Subcutaneous abdominal adipose tissue (tissue), 5 donors: ENCODE data around the gene ASTN2.

ENCODE experiments used
- H3K27ac ChIP-seq: one replicate; pipeline ENCODE4 v1.7.0; 2013; ENCODE audit warnings: low read depth, mild to moderate bottlenecking, inconsistent platforms, low read length, moderate library complexity
- H3K27me3 ChIP-seq, 5 donors: one replicate each; pipeline ENCODE4 v1.7.0; 2013; ENCODE audit warnings: low read length in 5 of 5, inconsistent platforms in 1 of 5; ENCODE audit not compliant: control insufficient read depth in 5 of 5, insufficient read depth in 4 of 5
- H3K36me3 ChIP-seq, 5 donors: one replicate each; pipeline ENCODE4 v1.7.0; 2013; ENCODE audit warnings: low read length in 5 of 5; ENCODE audit not compliant: control insufficient read depth in 5 of 5, insufficient read depth in 5 of 5
- H3K4me1 ChIP-seq, 5 donors: one replicate each; pipeline ENCODE4 v1.7.0; 2013; ENCODE audit warnings: low read length in 5 of 5, mild to moderate bottlenecking in 3 of 5, moderate library complexity in 1 of 5; ENCODE audit not compliant: control insufficient read depth in 5 of 5, insufficient read depth in 5 of 5
- H3K4me3 ChIP-seq, 5 donors: one replicate each; pipeline ENCODE4 v1.7.0; 2013; ENCODE audit warnings: low read length in 5 of 5, low read depth in 1 of 5
- H3K9ac ChIP-seq, 5 donors: one replicate each; pipeline ENCODE4 v1.7.0; 2013; ENCODE audit warnings: low read length in 5 of 5, mild to moderate bottlenecking in 4 of 5, moderate library complexity in 3 of 5
- H3K9me3 ChIP-seq, 5 donors: one replicate each; pipeline ENCODE4 v1.7.0; 2013; ENCODE audit warnings: low read length in 5 of 5; ENCODE audit not compliant: control insufficient read depth in 5 of 5
- donor health status: healthy.
- donor health status: healthy.
- donor health status: healthy.
- donor health status: healthy.
- donor health status: healthy.

The ASTN2 gene

DNA sequence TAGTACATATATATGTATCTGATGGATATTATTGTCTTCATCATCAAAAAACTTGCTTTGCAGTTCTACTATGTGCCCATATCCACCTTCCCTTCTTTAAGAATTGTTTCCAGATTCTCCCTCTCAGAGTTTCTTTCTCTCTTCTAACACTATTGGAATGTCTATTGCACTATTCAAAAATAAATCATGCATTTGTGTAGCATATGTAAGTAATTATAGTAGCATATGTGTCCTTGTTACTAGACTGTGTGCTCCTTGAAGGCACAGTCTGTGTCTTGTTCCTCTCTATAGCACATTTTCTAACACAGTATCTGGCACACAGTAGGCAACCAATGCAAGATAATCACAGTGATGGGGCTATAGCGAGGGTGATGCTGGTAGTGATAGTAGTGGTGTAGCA lies 771.2 kb downstream of the ASTN2 start:
- H3K36me3 ChIP-seq: no peaks in the 10 kb centered on the region
- H3K9ac ChIP-seq: no peak overlapping the region
- no peak overlapping the region for H3K27ac ChIP-seq
- H3K4me3 ChIP-seq: no peak overlapping the region
- H3K27me3 ChIP-seq: no peaks in the 10 kb centered on the region
- peaks cover 0 to 22% (median 8%) of the 10 kb centered on the region in 5 donors for H3K4me1 ChIP-seq
- H3K9me3 ChIP-seq: no peaks in the 10 kb centered on the region

DNA sequence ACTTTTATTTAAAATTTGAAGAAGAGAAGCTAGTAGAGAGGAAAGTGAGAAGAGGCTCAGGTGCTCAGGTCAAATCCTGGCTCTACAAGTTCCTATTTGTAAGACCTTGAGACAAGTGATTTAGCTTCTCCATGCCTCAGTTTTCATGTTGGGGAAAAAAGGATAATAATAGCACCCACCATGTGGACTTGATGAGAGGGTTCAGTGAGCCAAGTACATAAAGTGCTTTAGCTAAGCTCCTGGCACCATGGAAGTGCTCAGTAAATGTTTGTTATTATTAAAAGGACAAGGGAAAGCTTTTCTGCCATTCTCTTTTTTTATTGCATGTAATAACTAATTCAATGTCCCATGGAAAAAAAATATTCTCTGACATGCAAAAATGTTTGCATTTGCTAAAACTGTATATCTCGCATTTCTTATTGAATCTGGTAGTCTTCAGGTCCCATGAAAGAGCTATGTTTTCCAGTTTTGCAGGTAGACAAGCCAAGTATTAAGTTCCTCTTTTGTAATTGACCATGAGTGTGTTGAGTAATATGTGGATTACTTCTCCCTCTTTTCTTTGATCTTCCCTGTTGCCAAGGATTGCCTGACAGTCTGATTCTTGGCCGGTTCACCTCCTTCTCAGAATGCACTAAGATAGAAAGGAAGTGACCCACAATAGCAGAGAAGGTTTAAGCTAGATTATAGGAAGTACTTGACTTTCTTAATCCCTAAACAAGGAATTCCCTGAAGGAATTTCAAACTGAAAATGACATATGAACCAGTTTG lies 773.4 kb downstream of the ASTN2 start:
- no peak overlapping the region for H3K27ac ChIP-seq
- H3K27me3 ChIP-seq: no peaks in the 10 kb centered on the region
- peaks cover 0 to 2% (median 0%) of the 10 kb centered on the region in 5 donors for H3K9me3 ChIP-seq
- H3K36me3 ChIP-seq: no peaks in the 10 kb centered on the region
- H3K9ac ChIP-seq: no peak overlapping the region
- no peak overlapping the region for H3K4me3 ChIP-seq
- H3K4me1 ChIP-seq: peaks cover 0 to 15% (median 6%) of the 10 kb centered on the region in 5 donors

DNA sequence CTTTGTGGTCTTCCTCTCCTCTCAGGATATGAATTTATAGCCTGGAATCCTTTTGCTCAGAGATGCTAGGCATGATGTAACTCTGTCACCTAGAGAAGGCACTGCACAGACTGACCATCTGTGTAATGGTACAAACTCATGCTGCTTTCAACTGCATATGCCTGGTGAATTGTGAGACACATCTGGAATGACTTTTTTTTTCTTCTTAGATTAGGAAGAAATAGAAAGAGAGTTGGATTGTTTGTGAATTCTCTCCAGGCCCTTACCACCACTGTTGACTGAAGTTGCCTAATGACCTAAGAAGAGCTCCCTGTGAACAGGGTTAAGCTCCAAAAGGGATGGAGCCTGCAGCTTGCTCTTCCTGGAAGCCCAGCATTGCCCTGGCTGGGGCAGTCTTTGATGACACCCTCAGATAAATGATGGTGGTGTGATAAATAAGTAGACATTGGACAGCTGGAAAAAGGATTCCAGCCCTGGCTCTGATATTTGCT lies 775.6 kb downstream of the ASTN2 start:
- no peak overlapping the region for H3K9ac ChIP-seq
- H3K4me1 ChIP-seq: peaks cover 0 to 12% (median 6%) of the 10 kb centered on the region in 5 donors
- H3K36me3 ChIP-seq: no peaks in the 10 kb centered on the region
- peaks cover 0 to 2% (median 0%) of the 10 kb centered on the region in 5 donors for H3K9me3 ChIP-seq
- no peak overlapping the region for H3K27ac ChIP-seq
- no peaks in the 10 kb centered on the region for H3K27me3 ChIP-seq
- H3K4me3 ChIP-seq: no peak overlapping the region

DNA sequence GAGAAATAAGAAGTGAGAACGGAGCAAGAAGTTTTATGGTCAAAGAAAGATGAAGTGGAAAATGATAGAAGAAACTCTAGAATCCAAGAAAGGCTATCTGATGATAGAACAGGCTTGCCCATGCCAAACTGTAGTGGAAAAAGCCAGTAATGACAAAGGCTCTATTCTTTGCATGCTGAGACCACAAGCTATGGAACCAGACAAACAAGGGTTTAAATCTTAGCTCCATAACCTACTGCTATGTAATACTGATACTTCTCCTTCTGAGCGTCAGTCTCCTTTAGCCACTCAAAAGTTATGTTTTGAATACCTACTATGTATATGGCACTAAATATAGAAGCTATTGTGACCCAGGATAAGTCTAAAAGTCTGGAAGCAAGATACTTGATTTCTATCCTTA lies 778.9 kb downstream of the ASTN2 start:
- no peaks in the 10 kb centered on the region for H3K27me3 ChIP-seq
- H3K4me3 ChIP-seq: no peak overlapping the region

DNA sequence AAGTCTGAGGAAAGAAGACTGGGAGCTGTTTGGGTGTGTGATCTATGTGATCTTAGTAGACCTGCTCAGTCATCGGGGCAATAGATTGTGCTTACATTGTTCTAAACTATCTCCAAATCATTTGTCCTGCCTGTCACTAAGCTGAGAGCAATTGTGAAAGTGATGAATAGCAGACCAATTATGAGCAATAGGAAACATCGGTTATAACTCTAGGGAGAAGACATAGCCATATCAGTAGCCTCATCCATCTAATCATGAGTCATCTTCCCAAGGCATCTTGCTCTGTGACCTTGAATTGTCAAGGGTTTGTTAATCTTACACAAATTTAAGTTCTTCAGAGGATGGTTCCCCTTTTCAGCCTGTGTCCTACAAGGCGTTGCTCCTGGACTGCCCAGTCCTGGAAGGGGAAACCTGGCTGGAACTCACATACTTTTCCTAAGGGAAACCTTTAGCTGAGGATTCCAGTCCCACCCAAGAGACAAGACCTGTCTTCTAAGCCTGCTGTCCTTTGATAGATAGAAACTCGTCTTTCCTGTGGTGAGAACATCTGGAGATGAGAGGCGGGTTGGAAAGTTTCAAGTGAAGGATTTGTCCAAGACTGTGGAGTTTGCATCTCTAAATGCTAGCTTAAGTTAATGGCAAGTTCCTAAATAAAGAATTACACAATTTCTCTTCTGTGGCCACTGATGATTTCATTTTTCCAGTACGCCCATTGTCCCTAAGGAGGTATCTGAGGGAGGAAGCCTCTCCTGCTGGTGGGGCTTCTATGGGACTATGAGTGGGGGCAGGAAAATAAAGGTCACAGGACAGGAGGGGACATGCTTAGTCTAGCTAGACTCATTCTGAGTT lies 781.6 kb downstream of the ASTN2 start:
- Histone ChIP-seq H3K36me3 (no peaks in the 10 kb centered on the region), H3K4me1 (peaks cover 0 to 5% (median 0%) of the 10 kb centered on the region in 5 donors), H3K4me3 (no peak overlapping the region), H3K27ac (peak overlapping the region; percentile 26), H3K27me3 (no peaks in the 10 kb centered on the region), H3K9me3 (peaks cover 0 to 2% (median 0%) of the 10 kb centered on the region in 5 donors), H3K9ac (no peak overlapping the region)

More for the DNA sequence above, 778.9 kb downstream of the ASTN2 start:
- Histone ChIP-seq H3K36me3 (no peaks in the 10 kb centered on the region), H3K9ac (no peak overlapping the region), H3K9me3 (peaks cover 0 to 2% (median 0%) of the 10 kb centered on the region in 5 donors), H3K4me1 (peaks cover 0 to 4% (median 0%) of the 10 kb centered on the region in 5 donors), H3K27ac (no peak overlapping the region)

DNA sequence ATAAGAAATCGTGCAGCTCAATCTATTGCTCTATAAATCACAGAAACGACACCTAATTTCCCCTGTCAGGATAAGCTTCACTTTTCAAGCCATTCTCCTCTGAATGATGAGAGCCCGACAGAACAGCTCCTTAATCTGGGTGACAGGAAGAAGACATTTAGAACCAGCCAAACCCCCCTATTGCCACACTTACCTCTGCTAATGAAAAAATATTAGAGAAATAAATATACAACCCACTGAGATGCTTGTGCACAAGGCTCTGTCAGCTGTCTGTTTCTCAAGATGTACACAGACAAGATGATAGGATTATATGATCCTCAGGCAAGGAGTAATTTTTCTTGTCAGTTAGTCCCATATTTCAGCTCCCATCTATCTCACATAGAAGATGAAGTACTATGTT lies 785.2 kb downstream of the ASTN2 start:
- peaks cover 0 to 5% (median 0%) of the 10 kb centered on the region in 5 donors for H3K4me1 ChIP-seq
- H3K9ac ChIP-seq: no peak overlapping the region
- no peaks in the 10 kb centered on the region for H3K9me3 ChIP-seq
- H3K4me3 ChIP-seq: no peak overlapping the region
- no peaks in the 10 kb centered on the region for H3K36me3 ChIP-seq
- no peak overlapping the region for H3K27ac ChIP-seq
- H3K27me3 ChIP-seq: no peaks in the 10 kb centered on the region

DNA sequence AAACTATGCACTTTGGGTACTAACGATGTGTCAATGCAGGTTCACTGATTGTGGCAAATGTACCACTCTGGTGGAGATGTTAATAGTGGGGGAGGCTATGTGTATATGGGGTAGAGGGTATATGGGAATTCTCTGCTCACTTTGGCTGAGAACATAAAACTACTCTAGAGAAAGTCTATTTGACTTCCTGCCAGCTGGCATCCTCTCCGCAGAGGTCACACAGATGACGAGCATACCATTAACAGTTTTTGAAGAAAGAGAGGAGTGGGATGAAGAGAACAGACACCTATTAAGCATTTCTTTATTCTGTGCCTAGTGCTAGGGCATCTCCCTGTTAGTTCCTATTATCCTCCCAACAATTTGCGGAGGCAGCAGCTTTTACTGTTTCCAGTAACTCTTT lies 786.1 kb downstream of the ASTN2 start:
- no peaks in the 10 kb centered on the region for H3K9me3 ChIP-seq
- H3K4me3 ChIP-seq: no peak overlapping the region
- peaks cover 0 to 7% (median 3%) of the 10 kb centered on the region in 5 donors for H3K4me1 ChIP-seq
- H3K36me3 ChIP-seq: no peaks in the 10 kb centered on the region
- H3K9ac ChIP-seq: no peak overlapping the region
- H3K27me3 ChIP-seq: no peaks in the 10 kb centered on the region
- no peak overlapping the region for H3K27ac ChIP-seq

DNA sequence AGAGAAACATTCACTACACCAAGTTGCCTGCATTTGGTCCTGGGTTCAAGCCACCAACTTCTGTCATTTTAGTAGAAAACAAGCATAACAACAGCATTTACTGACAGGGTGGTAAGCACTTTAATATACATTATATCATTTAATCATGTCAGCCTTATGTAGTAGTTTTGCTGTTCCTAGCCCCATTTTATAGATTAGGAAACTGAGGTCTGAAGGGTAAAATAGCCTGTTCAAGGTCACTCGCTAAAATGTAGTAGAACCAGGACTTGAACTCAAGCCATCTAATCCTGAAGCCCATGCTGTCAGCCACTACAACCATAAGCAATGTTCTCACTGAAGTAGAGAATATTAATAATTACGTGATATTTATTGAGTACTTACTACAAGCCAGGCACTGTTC lies 787.4 kb downstream of the ASTN2 start:
- Histone ChIP-seq H3K4me3 (no peak overlapping the region), H3K27ac (no peak overlapping the region), H3K27me3 (no peaks in the 10 kb centered on the region), H3K4me1 (peaks cover 0 to 16% (median 12%) of the 10 kb centered on the region in 5 donors), H3K9ac (no peak overlapping the region), H3K36me3 (no peaks in the 10 kb centered on the region), H3K9me3 (no peaks in the 10 kb centered on the region)

DNA sequence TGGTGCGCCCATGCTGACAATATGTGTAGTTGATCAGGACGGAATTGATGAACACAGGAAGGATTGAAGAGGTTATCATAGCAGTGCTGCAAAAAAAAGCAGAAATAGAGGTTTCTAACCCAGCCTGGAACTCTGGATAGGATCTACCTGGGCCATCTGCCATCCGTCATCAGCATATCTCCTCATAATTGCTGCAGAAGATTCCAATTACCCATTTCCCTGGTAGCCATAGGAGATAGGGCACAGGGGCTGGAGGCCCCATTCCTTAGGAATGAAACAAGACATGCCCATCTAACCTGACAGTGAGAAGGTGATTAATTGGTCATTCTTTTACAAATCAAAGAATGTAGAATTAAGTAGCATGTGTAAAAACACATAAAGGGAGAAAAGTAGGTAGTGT lies 788.1 kb downstream of the ASTN2 start:
- no peak overlapping the region for H3K9ac ChIP-seq
- H3K9me3 ChIP-seq: no peaks in the 10 kb centered on the region
- H3K27me3 ChIP-seq: no peaks in the 10 kb centered on the region
- H3K36me3 ChIP-seq: no peaks in the 10 kb centered on the region
- peaks cover 0 to 16% (median 12%) of the 10 kb centered on the region in 5 donors for H3K4me1 ChIP-seq
- H3K27ac ChIP-seq: no peak overlapping the region
- H3K4me3 ChIP-seq: no peak overlapping the region

DNA sequence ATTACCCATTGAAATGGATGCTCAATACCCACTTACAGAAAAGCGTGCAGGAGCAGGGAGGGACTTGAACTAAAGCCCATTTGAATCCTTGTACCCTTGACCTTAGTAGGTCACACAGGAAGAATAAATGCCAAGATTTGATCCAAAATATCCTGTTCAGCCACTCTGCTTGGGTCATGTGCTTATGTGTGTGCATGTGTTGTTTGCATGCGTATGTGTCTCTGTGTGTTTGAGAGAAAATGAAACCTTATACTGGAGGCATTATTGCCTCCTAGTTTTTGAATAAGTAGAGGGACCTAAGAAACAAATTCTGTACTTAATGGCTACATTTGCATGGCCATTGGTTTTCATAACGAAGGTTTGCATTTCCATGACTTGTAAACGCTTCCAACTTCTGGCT lies 791.1 kb downstream of the ASTN2 start:
- no peaks in the 10 kb centered on the region for H3K9me3 ChIP-seq

More for the DNA sequence above, 791.1 kb downstream of the ASTN2 start:
- Histone ChIP-seq H3K4me1 (peaks cover 0 to 15% (median 12%) of the 10 kb centered on the region in 5 donors), H3K27me3 (no peaks in the 10 kb centered on the region), H3K9ac (no peak overlapping the region), H3K4me3 (no peak overlapping the region), H3K36me3 (no peaks in the 10 kb centered on the region), H3K27ac (no peak overlapping the region)
